ENCODE results near the gene HDGFL1. TPM values are rescaled to one million over a fixed set of nuclear protein-coding genes. Genes with fewer than 3 reads are reported as not detected.

The HDGFL1 gene
- total RNA-seq, 1 donor from 2014 or later = not detected

DNA sequence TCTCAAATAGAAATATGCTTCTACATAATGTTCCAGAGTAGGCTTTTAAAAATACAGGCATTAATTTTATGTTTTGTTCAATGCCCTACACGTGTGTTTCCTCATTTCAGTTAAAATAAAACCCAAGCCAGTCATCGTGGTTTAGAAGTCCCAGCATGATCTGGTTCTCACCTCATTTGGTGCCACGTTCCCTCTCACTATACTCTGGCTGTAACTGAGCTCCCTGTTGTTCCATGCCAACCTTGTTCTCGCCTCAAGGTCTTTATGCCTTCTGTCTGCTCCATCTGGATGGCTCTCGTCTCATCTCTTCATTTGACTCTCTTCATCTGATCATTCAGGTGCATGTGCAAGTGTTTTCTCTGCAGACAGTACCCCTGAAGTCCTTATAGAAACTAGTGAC lies 32.6 kb downstream of the HDGFL1 start:
- Mint-ChIP-seq H3K27ac (no peak overlapping the region), H3K4me1 (ENCODE audit: low read depth) (no peaks in the 10 kb centered on the region), H3K9me3 (no peaks in the 10 kb centered on the region), H3K4me3 (ENCODE audit: low read depth) (no peak overlapping the region), H3K36me3 (ENCODE audit: low read depth) (no peaks in the 10 kb centered on the region), H3K27me3 (ENCODE audit: low read depth) (no peaks in the 10 kb centered on the region)
- intact Hi-C loops (cut with micrococcal nuclease) = no loop called here
- no peak for DNase-seq (ENCODE audit: low spot score)

- intact Hi-C loops (cut with micrococcal nuclease) = no loop called here
- no peaks in the 10 kb centered on the region for H3K9me3 Mint-ChIP-seq
- no peaks in the 10 kb centered on the region for H3K27me3 Mint-ChIP-seq (ENCODE audit: low read depth)
- H3K36me3 Mint-ChIP-seq (ENCODE audit: low read depth) = no peaks in the 10 kb centered on the region
- no peak overlapping the region for H3K4me3 Mint-ChIP-seq (ENCODE audit: low read depth)
- no peak for DNase-seq (ENCODE audit: low spot score)
- H3K4me1 Mint-ChIP-seq (ENCODE audit: low read depth) = no peaks in the 10 kb centered on the region
- no peak overlapping the region for H3K27ac Mint-ChIP-seq
These were observed 36.4 kb downstream of the HDGFL1 start for GRCh38 chr6:22605736-22606135.

- DNase-seq (ENCODE audit: low spot score) = no peak
- intact Hi-C loops (cut with micrococcal nuclease) = no loop called here
- no peak overlapping the region for H3K27ac Mint-ChIP-seq
- no peaks in the 10 kb centered on the region for H3K36me3 Mint-ChIP-seq (ENCODE audit: low read depth)
- H3K27me3 Mint-ChIP-seq (ENCODE audit: low read depth) = no peaks in the 10 kb centered on the region
- no peak overlapping the region for H3K4me3 Mint-ChIP-seq (ENCODE audit: low read depth)
- H3K9me3 Mint-ChIP-seq = no peaks in the 10 kb centered on the region
- no peaks in the 10 kb centered on the region for H3K4me1 Mint-ChIP-seq (ENCODE audit: low read depth)
These were observed 40.8 kb downstream of the HDGFL1 start for GRCh38 chr6:22610127-22610526.

DNA sequence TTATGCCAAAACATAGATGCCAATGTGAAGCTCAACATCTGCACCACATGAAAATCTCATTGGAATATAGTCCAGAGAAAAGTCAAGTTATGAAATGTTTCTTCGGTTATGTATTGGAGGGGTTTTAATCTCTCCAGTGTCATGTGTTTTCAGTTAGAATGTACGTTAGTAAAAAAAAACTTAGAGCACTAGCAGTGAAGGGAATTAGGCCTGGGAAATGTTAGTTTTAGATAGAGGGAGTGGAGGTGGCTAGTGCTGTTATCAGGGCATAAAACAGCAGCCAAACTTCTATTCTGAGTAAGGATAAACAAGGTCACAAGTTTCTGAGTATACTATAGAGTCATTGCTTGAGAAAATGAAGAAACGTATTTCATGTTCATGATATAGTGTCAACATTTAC lies 42.9 kb downstream of the HDGFL1 start:
- no peaks in the 10 kb centered on the region for H3K9me3 Mint-ChIP-seq
- H3K36me3 Mint-ChIP-seq (ENCODE audit: low read depth) = no peaks in the 10 kb centered on the region
- H3K27me3 Mint-ChIP-seq (ENCODE audit: low read depth) = no peaks in the 10 kb centered on the region
- H3K27ac Mint-ChIP-seq = no peak overlapping the region
- no peaks in the 10 kb centered on the region for H3K4me1 Mint-ChIP-seq (ENCODE audit: low read depth)
- no peak for DNase-seq (ENCODE audit: low spot score)
- no peak overlapping the region for H3K4me3 Mint-ChIP-seq (ENCODE audit: low read depth)
- intact Hi-C loops (cut with micrococcal nuclease) = no loop called here

DNA sequence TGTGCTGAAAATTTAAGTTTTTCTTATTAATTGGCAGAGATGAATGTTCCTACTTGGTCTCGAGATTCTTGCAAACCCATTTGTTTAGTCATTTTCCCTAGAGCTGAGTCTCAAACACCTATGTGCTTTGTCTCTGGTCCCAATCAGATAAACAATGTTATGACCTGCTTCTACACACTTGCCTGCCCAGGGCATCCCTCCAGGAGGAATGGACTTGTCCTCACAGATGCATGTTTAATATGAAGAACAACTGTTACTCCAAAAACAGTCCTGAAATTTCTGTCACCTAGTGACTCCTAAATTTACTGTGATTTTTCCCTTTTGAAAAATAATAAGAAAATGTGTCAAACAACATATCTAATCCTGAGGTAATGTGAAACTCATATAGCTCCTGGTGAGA lies 43.7 kb downstream of the HDGFL1 start:
- Mint-ChIP-seq H3K9me3 (no peaks in the 10 kb centered on the region), H3K4me3 (ENCODE audit: low read depth) (no peak overlapping the region), H3K27me3 (ENCODE audit: low read depth) (no peaks in the 10 kb centered on the region), H3K4me1 (ENCODE audit: low read depth) (no peaks in the 10 kb centered on the region), H3K27ac (no peak overlapping the region), H3K36me3 (ENCODE audit: low read depth) (no peaks in the 10 kb centered on the region)
- intact Hi-C loops (cut with micrococcal nuclease) = no loop called here
- no peak for DNase-seq (ENCODE audit: low spot score)

GRCh38 chr6:22613695-22614094 lies 44.3 kb downstream of the HDGFL1 start:
- intact Hi-C loops (cut with micrococcal nuclease) = no loop called here
- Mint-ChIP-seq H3K4me1 (ENCODE audit: low read depth) (no peaks in the 10 kb centered on the region), H3K9me3 (no peaks in the 10 kb centered on the region), H3K27me3 (ENCODE audit: low read depth) (no peaks in the 10 kb centered on the region), H3K36me3 (ENCODE audit: low read depth) (no peaks in the 10 kb centered on the region), H3K4me3 (ENCODE audit: low read depth) (no peak overlapping the region), H3K27ac (no peak overlapping the region)
- DNase-seq (ENCODE audit: low spot score) = no peak

- Mint-ChIP-seq H3K9me3 (no peaks in the 10 kb centered on the region), H3K4me1 (ENCODE audit: low read depth) (no peaks in the 10 kb centered on the region), H3K36me3 (ENCODE audit: low read depth) (no peaks in the 10 kb centered on the region), H3K27me3 (ENCODE audit: low read depth) (no peaks in the 10 kb centered on the region), H3K27ac (no peak overlapping the region), H3K4me3 (ENCODE audit: low read depth) (no peak overlapping the region)
- no peak for DNase-seq (ENCODE audit: low spot score)
- intact Hi-C loops (cut with micrococcal nuclease) = no loop called here
These were observed 45.2 kb downstream of the HDGFL1 start for GRCh38 chr6:22614547-22614946.

GRCh38 chr6:22621028-22621427 lies 51.7 kb downstream of the HDGFL1 start:
- no peaks in the 10 kb centered on the region for H3K27me3 Mint-ChIP-seq (ENCODE audit: low read depth)
- H3K4me1 Mint-ChIP-seq (ENCODE audit: low read depth) = no peaks in the 10 kb centered on the region
- no peak overlapping the region for H3K4me3 Mint-ChIP-seq (ENCODE audit: low read depth)
- DNase-seq (ENCODE audit: low spot score) = no peak
- H3K36me3 Mint-ChIP-seq (ENCODE audit: low read depth) = no peaks in the 10 kb centered on the region
- no peak overlapping the region for H3K27ac Mint-ChIP-seq
- H3K9me3 Mint-ChIP-seq = no peaks in the 10 kb centered on the region
- intact Hi-C loops (cut with micrococcal nuclease) = no loop called here

All from activated T-helper 2 cell treated with anti-CD3 and anti-CD28 coated beads, Interferon-gamma antibody, Interleukin-2, Interleukin-4, amounts not matched to agents 10 μg/mL and 5 μg/mL and 100 μg/mL, durations not matched to agents 14 hours and 24 hours and 36 hours (primary cell).